ENCODE results near the gene PGM1.

- TF ChIP-seq ETV5 (CRISPR knock-in tag; IDR thresholded peaks at IDR 0.05; ENCODE audit: low read depth) (no peak), CEBPB (tag; IDR thresholded peaks at IDR 0.05) (no peak), CTCF (IDR thresholded peaks at IDR 0.05 in 2 of 3, conservative IDR thresholded peaks at IDR 0.05 in 1 of 3; ENCODE audit: insufficient read depth in 2 of 3, low read depth in 1 of 3, low read length in 3 of 3) (no peak), TGIF2 (CRISPR knock-in tag; IDR thresholded peaks at IDR 0.05) (no peak), MAFK (IDR thresholded peaks at IDR 0.05; ENCODE audit: low read length) (no peak), PRPF4 (IDR thresholded peaks at IDR 0.05; ENCODE audit: insufficient read depth, low read depth, low read length, poor library complexity, severe bottlenecking) (no peak), POLR2AphosphoS5 (IDR thresholded peaks at IDR 0.05; ENCODE audit: control insufficient read depth, insufficient read depth, low read depth, low read length) (no peak), MBD1 (CRISPR knock-in tag; IDR thresholded peaks at IDR 0.05) (no peak), ZNF76 (CRISPR knock-in tag; IDR thresholded peaks at IDR 0.05; ENCODE audit: borderline replicate concordance) (no peak), IRF2 (CRISPR knock-in tag; IDR thresholded peaks at IDR 0.05) (no peak), HMGXB4 (CRISPR knock-in tag; IDR thresholded peaks at IDR 0.05) (no peak), MTA3 (IDR thresholded peaks at IDR 0.05; ENCODE audit: borderline replicate concordance) (no peak), TAF1 (IDR thresholded peaks at IDR 0.05; ENCODE audit: control insufficient read depth, extremely low read depth, insufficient read depth, low read length, severe bottlenecking) (no peak)
Observed at GRCh38 chr1:63703701-63704107, 110.5 kb downstream of the PGM1 start.

All from K562 (cell line).